Measurements from ENCODE around the gene MIER2.
"Not testable (repeated sequence)": the region's sequence is repeated elsewhere in the genome, so short reads cannot be mapped to it uniquely, and the experiment has no call there.

The MIER2 gene

GRCh38 chr19:281156-281853 is 63.3 kb downstream of the MIER2 start:
- DNase-seq, result no peak

GRCh38 chr19:280541-281009 is 64.0 kb downstream of the MIER2 start:
- no peak for DNase-seq

- no peak for DNase-seq
Measured at GRCh38 chr19:279656-280055, 64.9 kb downstream of the MIER2 start.

- DNase-seq, result no peak
Measured at GRCh38 chr19:279231-279630, 65.4 kb downstream of the MIER2 start.

- no peak for DNase-seq
Measured at GRCh38 chr19:277581-278165, 66.9 kb downstream of the MIER2 start.

- no peak for DNase-seq
Measured at GRCh38 chr19:277131-277530, 67.5 kb downstream of the MIER2 start.

- no peak for DNase-seq
Measured at GRCh38 chr19:275958-276646, 68.5 kb downstream of the MIER2 start.

- DNase-seq, result no peak
Measured at GRCh38 chr19:275000-275399, 69.6 kb downstream of the MIER2 start.

- DNase-seq, result no peak
Measured at GRCh38 chr19:273393-273792, 71.2 kb downstream of the MIER2 start.

GRCh38 chr19:271856-272255 is 72.7 kb downstream of the MIER2 start:
- DNase-seq, result no peak

- not testable (repeated sequence) for DNase-seq
Measured at GRCh38 chr19:270766-271318, 73.8 kb downstream of the MIER2 start.

- DNase-seq, result no peak
Measured at GRCh38 chr19:269241-269640, 75.4 kb downstream of the MIER2 start.

GRCh38 chr19:262125-262524 is 82.5 kb downstream of the MIER2 start:
- no peak for DNase-seq

GRCh38 chr19:256804-257203 is 87.8 kb downstream of the MIER2 start:
- not testable (repeated sequence) for DNase-seq
